HepG2 (cell line): ENCODE measurements around the gene PPIL3. TPM values are rescaled to one million over a fixed set of nuclear protein-coding genes. Genes with fewer than 3 reads are reported as not detected.

Experiments used
- ARNTL ChIP-seq: sonication (generic); formaldehyde crosslinking; IDR thresholded peaks from 2 replicates; pipeline ENCODE4 v1.4.0; 2020; ENCODE audit warnings: mild to moderate bottlenecking, missing genetic modification reagents
- EHMT2 ChIP-seq: fragments of 200-600 bp; sonication (generic); IDR thresholded peaks from 2 replicates; pipeline ENCODE4 v1.7.0; 2017; ENCODE audit warnings: antibody characterized with exemption, low read depth, low read length, borderline replicate concordance
- FIP1L1 ChIP-seq: fragments of 200-400 bp; formaldehyde crosslinking; IDR thresholded peaks from 2 replicates; pipeline ENCODE4 v1.6.1; 2018; ENCODE audit warnings: low read depth, mild to moderate bottlenecking, low read length, moderate library complexity, borderline replicate concordance; ENCODE audit not compliant: insufficient read depth
- FOXP4 ChIP-seq: sonication (generic); formaldehyde crosslinking; IDR thresholded peaks from 2 replicates; pipeline ENCODE4 v1.4.0; 2020; ENCODE audit warnings: missing genetic modification reagents
- HDAC2 ChIP-seq: sonication (generic); formaldehyde crosslinking; IDR thresholded peaks from 2 replicates; pipeline ENCODE4 v1.4.0; 2020; ENCODE audit warnings: missing genetic modification reagents
- HNRNPL ChIP-seq: fragments of 200-400 bp; formaldehyde crosslinking; IDR thresholded peaks from 2 replicates; pipeline ENCODE4 v1.6.1; 2017; ENCODE audit warnings: mild to moderate bottlenecking, low read depth, low read length
- KLF9 ChIP-seq: IDR thresholded peaks from 2 replicates; pipeline ENCODE4 v1.6.1; 2016; ENCODE audit warnings: low read depth
- LCORL ChIP-seq, 2 experiments: fragments of 450-650 bp in 1 of 2; sonication (generic) in 1 of 2; formaldehyde crosslinking in 1 of 2; IDR thresholded peaks; 2 replicates each; pipeline versions ENCODE4 v1.5.0 to v1.6.1; 2017 to 2020; ENCODE audit warnings: antibody characterized with exemption in 1 of 2, missing genetic modification reagents in 1 of 2
- NBN ChIP-seq: fragments of 450-650 bp; conservative IDR thresholded peaks from 2 replicates; pipeline ENCODE4 v1.6.1; 2017
- NR3C1 ChIP-seq: sonication (generic); formaldehyde crosslinking; IDR thresholded peaks from 2 replicates; pipeline ENCODE4 v1.4.0; 2020; ENCODE audit warnings: missing genetic modification reagents
- RARG ChIP-seq: sonication (generic); formaldehyde crosslinking; IDR thresholded peaks from 2 replicates; pipeline ENCODE4 v1.4.0; 2020; ENCODE audit warnings: low read depth, mild to moderate bottlenecking, missing genetic modification reagents
- SIN3B ChIP-seq: fragments of 150-350 bp; IDR thresholded peaks from 2 replicates; pipeline ENCODE4 v1.6.1; 2014; ENCODE audit warnings: low read length
- TFAP4 ChIP-seq: sonication (generic); IDR thresholded peaks from 2 replicates; pipeline ENCODE4 v1.6.1; 2016; ENCODE audit warnings: low read depth, borderline replicate concordance
- THAP8 ChIP-seq: sonication (generic); formaldehyde crosslinking; IDR thresholded peaks from 2 replicates; pipeline ENCODE4 v1.5.1; 2020; ENCODE audit warnings: missing genetic modification reagents, mild to moderate bottlenecking, borderline replicate concordance
- YEATS2 ChIP-seq: sonication (generic); formaldehyde crosslinking; IDR thresholded peaks from 2 replicates; pipeline ENCODE4 v1.4.0; 2020; ENCODE audit warnings: missing genetic modification reagents, borderline replicate concordance
- ZBTB4 ChIP-seq: sonication (generic); formaldehyde crosslinking; IDR thresholded peaks from 2 replicates; pipeline ENCODE4 v1.4.0; 2020; ENCODE audit warnings: missing genetic modification reagents, mild to moderate bottlenecking, borderline replicate concordance
- ZNF451 ChIP-seq: sonication (generic); formaldehyde crosslinking; IDR thresholded peaks from 2 replicates; pipeline ENCODE4 v1.5.0; 2020; ENCODE audit warnings: mild to moderate bottlenecking, missing genetic modification reagents
- ZNF589 ChIP-seq: sonication (generic); formaldehyde crosslinking; conservative IDR thresholded peaks from 2 replicates; pipeline ENCODE4 v1.8.0; 2022; ENCODE audit warnings: mild to moderate bottlenecking, moderate library complexity, missing genetic modification reagents
- ZNF644 ChIP-seq: IDR thresholded peaks from 2 replicates; pipeline ENCODE4 v1.6.1; 2016; ENCODE audit warnings: low read depth
- ZNF704 ChIP-seq: sonication (generic); formaldehyde crosslinking; IDR thresholded peaks from 2 replicates; pipeline ENCODE4 v1.8.1; 2023; ENCODE audit warnings: mild to moderate bottlenecking, inconsistent platforms, moderate library complexity, missing genetic modification reagents, borderline replicate concordance
- ZNF773 ChIP-seq: sonication (generic); formaldehyde crosslinking; IDR thresholded peaks from 2 replicates; pipeline ENCODE4 v1.4.0; 2020; ENCODE audit warnings: missing genetic modification reagents, borderline replicate concordance
- polyA plus RNA-seq, 8 experiments: library from polyadenylated mRNA; depleted of rRNA in 3 of 8; stranded (reverse) in 7 of 8; unstranded in 1 of 8; fragments of >200 nt; fragmentation: Illumina TruSeq in 4 of 8; extraction: Trizol in 4 of 8; gene quantifications; 2 replicates each; pipeline versions ENCODE4 v1.2.1 to v1.2.3, GENCODE V29; 2011 to 2016; ENCODE audit warnings: low read depth in 4 of 8, missing spikeins in 1 of 8, mixed read lengths in 1 of 8; ENCODE audit not compliant: insufficient read depth in 1 of 8
- total RNA-seq, 5 experiments: library from RNA; depleted of rRNA; stranded (reverse); fragments of >200 nt; fragmentation: Illumina TruSeq; extraction: Trizol; gene quantifications; 2 replicates each; pipeline ENCODE4 v1.2.3, GENCODE V29; 2016; ENCODE audit warnings: low read depth in 1 of 5

The PPIL3 gene
- total and polyA plus RNA-seq, 2 of the 13 experiments (the other 11 are each of a cell fraction or from before 2014, with no cell fraction given), result 98.7 to 107 TPM

GRCh38 chr2:200864176-200865034 lies 24.5 kb downstream of the PPIL3 start, which contains the start of gene CLK1 (continued):
- TF ChIP-seq HNRNPL, result peak; percentile 67; the same call in 1 of the 2 replicates
- TF ChIP-seq ZNF644 (CRISPR knock-in tag), result peak; percentile 9; the same call in 1 of the 2 replicates
- TF ChIP-seq FOXP4, result peak; percentile 88
- TF ChIP-seq THAP8 (CRISPR knock-in tag), result peak; percentile 93; the same call in 1 of the 2 replicates
- TF ChIP-seq ZNF451, result peak; percentile 99
- TF ChIP-seq YEATS2 (CRISPR knock-in tag), result peak; percentile 96
- no peak for TF ChIP-seq NR3C1 (CRISPR knock-in tag)
- TF ChIP-seq EHMT2, result no peak
- TF ChIP-seq NBN, result no peak
- 0 out of 2 replicates have a peak, but pooled peaks have one; percentile 42 for TF ChIP-seq FIP1L1
- peak; percentile 92 for TF ChIP-seq ZNF704 (CRISPR knock-in tag)
- no peak for TF ChIP-seq ZNF773 (CRISPR knock-in tag)
- TF ChIP-seq ZNF589, result peak; percentile 98
- TF ChIP-seq SIN3B, result 0 out of 2 replicates have a peak, but pooled peaks have one; percentile 65
- TF ChIP-seq KLF9 (CRISPR knock-in tag), result peak; percentile 83; the same call in 1 of the 2 replicates
- peak; percentile 66; the same call in 1 of the 2 replicates for TF ChIP-seq RARG (CRISPR knock-in tag)
- peak; percentile 90 for TF ChIP-seq HDAC2 (CRISPR knock-in tag)
- TF ChIP-seq LCORL (IDR thresholded peaks at IDR 0.05), result no peak
- peak; percentile 81 for TF ChIP-seq LCORL (CRISPR knock-in tag; IDR thresholded peaks at IDR 0.05)
- peak; percentile 94 for TF ChIP-seq TFAP4
- TF ChIP-seq ARNTL (CRISPR knock-in tag), result peak; percentile 91
- TF ChIP-seq ZBTB4 (CRISPR knock-in tag), result peak; percentile 95; the same call in 1 of the 2 replicates
